H1 (cell line): ENCODE measurements around the gene MLPH. TPM values are rescaled to one million over a fixed set of nuclear protein-coding genes. Genes with fewer than 3 reads are reported as not detected.

Source experiments
- CTCF ChIA-PET: fragments of 300-600 bp; sonication (Branson Sonifier 250); formaldehyde crosslinking; loops from one replicate; lab custom pipeline; 2021; ENCODE audit not compliant: partially characterized antibody; lab: Charles Lee
- POLR2A ChIA-PET: fragments of 300-600 bp; sonication (Branson Sonifier 250); formaldehyde crosslinking; loops from one replicate; lab custom pipeline; 2021; ENCODE audit warnings: inconsistent platforms; ENCODE audit not compliant: partially characterized antibody; lab: Charles Lee
- DNase-seq, 2 experiments: peaks; one replicate each; pipeline versions ENCODE4 v3.0.0 to v3.0.0-alpha.2; 2010 to 2022; ENCODE audit warnings: low spot score in 2 of 2, low read depth in 1 of 2, mixed read lengths in 1 of 2
- FAIRE-seq: peaks from 2 replicates; lab custom pipeline; 2011; peaks lifted over from hg19 to GRCh38; lab: Jason Lieb, UNC
- H2AFZ ChIP-seq: 2 replicates; pipeline ENCODE4 v1.8.1; 2012; ENCODE audit warnings: low read length, inconsistent platforms
- H2AK5ac ChIP-seq: 2 replicates; pipeline ENCODE4 v1.6.1; 2013; ENCODE audit warnings: low read depth, low read length
- H2BK120ac ChIP-seq: replicated peaks from 2 replicates; pipeline ENCODE3; 2013; ENCODE audit warnings: low read depth, low read length, inconsistent platforms
- H2BK12ac ChIP-seq: 2 replicates; pipeline ENCODE4 v1.6.1; 2013; ENCODE audit warnings: low read depth, low read length
- H2BK15ac ChIP-seq: 2 replicates; pipeline ENCODE4 v1.6.1; 2013; ENCODE audit warnings: low read length
- H2BK20ac ChIP-seq: 2 replicates; pipeline ENCODE4 v1.6.1; 2013; ENCODE audit warnings: low read length
- H2BK5ac ChIP-seq: 2 replicates; pipeline ENCODE4 v1.6.1; 2013; ENCODE audit warnings: low read depth, low read length
- H3K14ac ChIP-seq: 2 replicates; pipeline ENCODE4 v1.6.1; 2013; ENCODE audit warnings: inconsistent platforms; ENCODE audit not compliant: insufficient read length
- H3K18ac ChIP-seq: 2 replicates; pipeline ENCODE4 v1.6.1; 2013; ENCODE audit warnings: low read length; ENCODE audit errors: extremely low read depth
- H3K23ac ChIP-seq: 2 replicates; pipeline ENCODE4 v1.6.1; 2013; ENCODE audit warnings: inconsistent platforms; ENCODE audit not compliant: insufficient read length
- H3K23me2 ChIP-seq: 2 replicates; pipeline ENCODE4 v1.6.1; 2013; ENCODE audit warnings: low read depth, low read length
- H3K27ac ChIP-seq: 2 replicates; pipeline ENCODE4 v1.6.1; 2011; ENCODE audit warnings: low read depth, low read length, inconsistent platforms
- H3K27me3 ChIP-seq, 4 experiments: replicated peaks in 1 of 4; 1 replicate in 1 of 4; 2 replicates in 3 of 4; pipeline versions ENCODE4 v1.6.1 to v1.8.1; 2011 to 2013; ENCODE audit warnings: low read length in 3 of 4, mild to moderate bottlenecking in 3 of 4, inconsistent platforms in 2 of 4, mixed read lengths in 2 of 4, moderate library complexity in 1 of 4; ENCODE audit not compliant: control insufficient read depth in 3 of 4, insufficient read depth in 3 of 4; ENCODE audit errors: extremely low read depth in 1 of 4
- H3K36me3 ChIP-seq, 4 experiments: 2 replicates each; pipeline versions ENCODE4 v1.6.1 to v1.8.1; 2011 to 2013; ENCODE audit warnings: mild to moderate bottlenecking in 4 of 4, low read length in 3 of 4, moderate library complexity in 2 of 4, control low read depth in 1 of 4, inconsistent platforms in 1 of 4; ENCODE audit not compliant: insufficient read depth in 4 of 4, control insufficient read depth in 2 of 4
- H3K4ac ChIP-seq: replicated peaks from 2 replicates; pipeline ENCODE3; 2013; ENCODE audit warnings: low read length, low read depth, mixed read lengths, inconsistent platforms; ENCODE audit not compliant: insufficient read length
- H3K4me1 ChIP-seq, 4 experiments: replicated peaks in 1 of 4; 1 replicate in 1 of 4; 2 replicates in 3 of 4; pipeline versions ENCODE4 v1.6.1 to v1.8.1; 2011 to 2013; ENCODE audit warnings: low read length in 3 of 4, inconsistent platforms in 2 of 4, mixed read lengths in 1 of 4; ENCODE audit not compliant: insufficient read depth in 4 of 4, control insufficient read depth in 3 of 4
- H3K4me2 ChIP-seq, 2 experiments: 2 replicates each; pipeline versions ENCODE4 v1.6.1 to v1.8.1; 2011 to 2013; ENCODE audit warnings: low read depth in 2 of 2, low read length in 2 of 2, control low read depth in 1 of 2, inconsistent platforms in 1 of 2, mild to moderate bottlenecking in 1 of 2; ENCODE audit not compliant: insufficient read depth in 1 of 2
- H3K4me3 ChIP-seq, 4 experiments: fragments of 200-600, 300-600 bp in 1 of 4; sonication (generic), shearing (Covaris generic), sonication (Bioruptor Twin) in 1 of 4; 2 replicates each; pipeline versions ENCODE4 v1.5.1 to v1.8.1; 2011 to 2016; ENCODE audit warnings: low read length in 4 of 4, low read depth in 3 of 4, control low read depth in 2 of 4, inconsistent platforms in 2 of 4, mild to moderate bottlenecking in 2 of 4, mixed read lengths in 1 of 4, moderate library complexity in 1 of 4; ENCODE audit not compliant: insufficient read depth in 2 of 4; ENCODE audit errors: extremely low read depth in 1 of 4
- H3K56ac ChIP-seq: replicated peaks from 2 replicates; pipeline ENCODE3; 2013; ENCODE audit warnings: low read depth, mild to moderate bottlenecking, mixed read lengths, low read length, inconsistent platforms; ENCODE audit not compliant: insufficient read length
- H3K79me1 ChIP-seq: 2 replicates; pipeline ENCODE4 v1.6.1; 2013; ENCODE audit warnings: low read depth, low read length, control low read depth
- H3K79me2 ChIP-seq, 2 experiments: 2 replicates each; pipeline versions ENCODE4 v1.6.1 to v1.8.1; 2012 to 2013; ENCODE audit warnings: low read length in 2 of 2, mild to moderate bottlenecking in 2 of 2, inconsistent platforms in 1 of 2; ENCODE audit not compliant: insufficient read depth in 2 of 2, control insufficient read depth in 1 of 2
- H3K9ac ChIP-seq, 4 experiments: replicated peaks in 1 of 4; 1 replicate in 1 of 4; 2 replicates in 3 of 4; pipeline versions ENCODE4 v1.6.1 to v1.8.1; 2011 to 2013; ENCODE audit warnings: low read depth in 3 of 4, low read length in 3 of 4, control low read depth in 2 of 4, mild to moderate bottlenecking in 2 of 4, moderate library complexity in 2 of 4, inconsistent platforms in 1 of 4; ENCODE audit errors: extremely low read depth in 1 of 4
- H3K9me3 ChIP-seq, 2 experiments: 2 replicates each; pipeline versions ENCODE4 v1.6.1 to v1.8.1; 2012 to 2013; ENCODE audit warnings: mild to moderate bottlenecking in 2 of 2, moderate library complexity in 2 of 2, control low read depth in 1 of 2, inconsistent platforms in 1 of 2, low read depth in 1 of 2, low read length in 1 of 2, mixed read lengths in 1 of 2; ENCODE audit not compliant: insufficient read depth in 2 of 2
- H4K20me1 ChIP-seq, 2 experiments: replicated peaks in 1 of 2; 2 replicates each; pipeline versions ENCODE3 to v1.8.1; 2011 to 2013; ENCODE audit warnings: inconsistent platforms in 2 of 2, low read length in 2 of 2, mild to moderate bottlenecking in 1 of 2; ENCODE audit not compliant: insufficient read depth in 2 of 2, control insufficient read depth in 1 of 2
- H4K5ac ChIP-seq: 2 replicates; pipeline ENCODE4 v1.6.1; 2013; ENCODE audit warnings: low read length, low read depth, mixed read lengths, inconsistent platforms; ENCODE audit not compliant: insufficient read length
- H4K8ac ChIP-seq: 2 replicates; pipeline ENCODE4 v1.8.0; 2013; ENCODE audit warnings: mild to moderate bottlenecking, moderate library complexity, low read length, inconsistent platforms; ENCODE audit not compliant: insufficient read depth; ENCODE audit errors: extremely low read depth
- H4K91ac ChIP-seq: replicated peaks from 2 replicates; pipeline ENCODE3; 2013; ENCODE audit warnings: low read length, mixed read lengths, inconsistent platforms; ENCODE audit not compliant: insufficient read length
- JUN ChIP-seq: IDR thresholded peaks from 2 replicates; pipeline ENCODE4 v1.6.1; 2011; ENCODE audit warnings: low read depth, mild to moderate bottlenecking, improper control_type of control experiment, low read length
- POU5F1 ChIP-seq: IDR thresholded peaks from 2 replicates; pipeline ENCODE4 v1.6.1; 2011; ENCODE audit warnings: low read depth, mild to moderate bottlenecking, low read length, moderate library complexity
- WGBS, 2 experiments: shearing (Covaris generic) in 1 of 2; methylation state at CpG; one replicate each; pipeline versions ENCODE4 v1.1.6 to v1.1.7; 2013 to 2015; ENCODE audit warnings: low lambda C conversion rate in 2 of 2, mixed read lengths in 2 of 2, inconsistent platforms in 1 of 2, low coverage in 1 of 2, missing lambda C conversion rate in 1 of 2; ENCODE audit not compliant: insufficient replicate concordance in 2 of 2, insufficient coverage in 1 of 2, insufficient read length in 1 of 2; ENCODE audit errors: extremely low coverage in 1 of 2, missing lambda C conversion rate in 1 of 2; 5-methylcytosine and 5-hydroxymethylcytosine counted together
- polyA plus RNA-seq, 7 experiments: library from polyadenylated mRNA; depleted of rRNA in 3 of 7; stranded (reverse) in 5 of 7; unstranded in 2 of 7; fragments of >200 nt in 5 of 7; fragments of 200-250 nt in 2 of 7; gene quantifications; 1 replicate in 5 of 7; 2 replicates in 1 of 7; 4 replicates in 1 of 7; pipeline versions ENCODE4 v1.2.1 to v1.2.3, GENCODE V29; 2011 to 2013; ENCODE audit warnings: missing spikeins in 2 of 7, mixed read lengths in 2 of 7
- total RNA-seq: library from RNA; stranded (reverse); fragmentation: NEBNext Ultra II Directional; extraction: Animal tissue kit (Norgen Biotek cat#: 25700); gene quantifications from 2 replicates; pipeline ENCODE4 v1.2.1, GENCODE V29; 2021

The MLPH gene
- total and polyA plus RNA-seq, 2 of the 8 experiments (the other 6 are each of a cell fraction or from before 2014, with no cell fraction given), result 12.7 to 17.0 TPM

DNA sequence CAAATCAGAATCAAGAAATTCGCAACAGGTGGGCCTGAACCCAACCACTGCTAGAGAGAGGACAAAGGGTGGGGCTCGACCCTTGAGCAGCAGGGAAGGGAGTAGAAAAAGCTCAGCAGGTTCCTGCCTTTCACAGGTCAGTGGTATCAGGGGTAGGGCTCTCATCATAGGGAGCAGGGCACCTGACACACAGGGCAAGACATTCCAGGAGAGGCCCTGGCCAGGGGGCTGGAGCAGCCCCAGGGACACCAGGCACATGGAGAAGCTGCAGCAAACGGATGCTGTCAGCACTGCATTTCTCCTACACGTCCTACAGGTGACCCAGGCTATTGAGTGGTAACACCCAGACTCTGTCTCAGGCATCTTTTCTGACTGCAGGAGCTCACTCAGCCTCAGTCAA is 17.2 kb upstream of the MLPH start:
- H3K4me2 ChIP-seq, result no peak overlapping the region
- H3K4ac ChIP-seq, result no peak overlapping the region
- no peak overlapping the region for H2BK15ac ChIP-seq
- no peaks in the 10 kb centered on the region for H3K79me1 ChIP-seq
- H3K36me3 ChIP-seq, result no peaks in the 10 kb centered on the region
- ChIA-PET POLR2A (interaction anchor here (0.6 to 1.9 kb wide), 3 partner anchors 43 to 363 kb away, joined by 3 to 4 read pairs (median 4); no protein-coding TSS in a partner anchor), CTCF (interaction anchor here (0.9 to 4.9 kb wide), 16 partner anchors 10 to 315 kb away, joined by 3 to 55 read pairs (median 7); partner anchors contain the start of gene MLPH)
- 83% methylated on average over 4 of the region's 4 CpGs; no CpG with 5 or more reads in 1 of the 2 experiments for WGBS, 2 experiments
- H3K27ac ChIP-seq, result no peak overlapping the region
- no peak overlapping the region for H2BK5ac ChIP-seq
- H3K56ac ChIP-seq, result no peak overlapping the region
- no peaks in the 10 kb centered on the region for H3K27me3 ChIP-seq
- no peak overlapping the region for H2AFZ ChIP-seq
- FAIRE-seq (no peak), DNase-seq (no peak)
- H2BK20ac ChIP-seq, result no peak overlapping the region
- H4K91ac ChIP-seq, result no peak overlapping the region
- H3K4me1 ChIP-seq, result peaks cover 0 to 5% (median 5%) of the 10 kb centered on the region in 4 experiments; a peak in 3 of 7 replicates
- H4K20me1 ChIP-seq, result no peaks in the 10 kb centered on the region
- H4K8ac ChIP-seq, result no peak overlapping the region
- H2AK5ac ChIP-seq, result no peak overlapping the region
- H4K5ac ChIP-seq, result no peak overlapping the region
- H3K9ac ChIP-seq, result no peak overlapping the region
- no peak overlapping the region for H3K4me3 ChIP-seq
- no peak overlapping the region for H2BK12ac ChIP-seq
- no peak overlapping the region for H3K23ac ChIP-seq
- no peak overlapping the region for H3K14ac ChIP-seq
- no peaks in the 10 kb centered on the region for H3K79me2 ChIP-seq
- H2BK120ac ChIP-seq, result no peak overlapping the region
- H3K23me2 ChIP-seq, result peaks cover under 1% of the 10 kb centered on the region; the same call in 1 of the 2 replicates
- H3K18ac ChIP-seq, result no peak overlapping the region
- no peaks in the 10 kb centered on the region for H3K9me3 ChIP-seq
- TF ChIP-seq JUN (no peak), POU5F1 (no peak)
